OCI-LY3 (cell line): ENCODE results near the gene EXOC4.

Experiments used
- CTCF ChIP-seq: fragments of 200-600, 300-600 bp; sonication (generic); IDR thresholded peaks from 2 replicates; pipeline ENCODE4 v1.5.1; 2014; ENCODE audit warnings: antibody characterized with exemption, low read length, low read depth
- EZH2phosphoT487 ChIP-seq: fragments of 200-600 bp; shearing (Covaris generic); IDR thresholded peaks from 2 replicates; pipeline ENCODE4 v1.6.1; 2018; ENCODE audit warnings: antibody characterized with exemption, mixed run types, low read depth

GRCh38 chr7:133662830-133663229 is 410.0 kb downstream of the EXOC4 start:
- no peak for TF ChIP-seq CTCF
- TF ChIP-seq EZH2phosphoT487, result no peak
